Suprapubic skin (tissue), 3 donors: Measurements from ENCODE around the gene CAMK1D.

ENCODE experiments used
- CTCF ChIP-seq, 2 donors: fragments of 200-600 bp in 1 of 2; fragments of 450-650 bp in 1 of 2; sonication (generic) in 1 of 2; IDR thresholded peaks; one replicate each; pipeline ENCODE4 v1.5.1; 2016 to 2019; ENCODE audit warnings: antibody characterized with exemption in 2 of 2, mild to moderate bottlenecking in 1 of 2, moderate library complexity in 1 of 2
- POLR2A ChIP-seq, 2 donors: fragments of 450-650 bp; IDR thresholded peaks; one replicate each; pipeline ENCODE4 v1.6.1; 2017; ENCODE audit warnings: antibody characterized with exemption in 2 of 2, mild to moderate bottlenecking in 2 of 2, moderate library complexity in 2 of 2

- TF ChIP-seq CTCF (IDR thresholded peaks at IDR 0.05) (no peak), POLR2A (IDR thresholded peaks at IDR 0.05) (no peak)
Measured at GRCh38 chr10:12657489-12657888, 308.1 kb downstream of the CAMK1D start.
